GM12891 (cell line): ENCODE measurements around the gene SCN3A.

Source experiments
- PAX5 ChIP-seq: IDR thresholded peaks from 2 replicates; pipeline ENCODE4 v1.6.1; 2011; ENCODE audit warnings: low read length, moderate library complexity, mild to moderate bottlenecking; ENCODE audit not compliant: insufficient read depth, severe bottlenecking
- POLR2A ChIP-seq: IDR thresholded peaks from 2 replicates; pipeline ENCODE4 v1.6.1; 2011; ENCODE audit warnings: low read depth, low read length, control low read depth
- POLR2AphosphoS5 ChIP-seq: IDR thresholded peaks from 2 replicates; pipeline ENCODE4 v1.6.1; 2011; ENCODE audit warnings: low read depth, low read length, control low read depth
- POU2F2 ChIP-seq: IDR thresholded peaks from 2 replicates; pipeline ENCODE4 v1.6.1; 2011; ENCODE audit warnings: low read depth, mild to moderate bottlenecking, control low read depth, low read length, moderate library complexity
- SPI1 ChIP-seq: IDR thresholded peaks from 2 replicates; pipeline ENCODE4 v1.6.1; 2011; ENCODE audit warnings: low read depth, low read length, control low read depth
- TAF1 ChIP-seq: IDR thresholded peaks from 2 replicates; pipeline ENCODE4 v1.6.1; 2011; ENCODE audit warnings: low read depth, low read length, control low read depth

DNA sequence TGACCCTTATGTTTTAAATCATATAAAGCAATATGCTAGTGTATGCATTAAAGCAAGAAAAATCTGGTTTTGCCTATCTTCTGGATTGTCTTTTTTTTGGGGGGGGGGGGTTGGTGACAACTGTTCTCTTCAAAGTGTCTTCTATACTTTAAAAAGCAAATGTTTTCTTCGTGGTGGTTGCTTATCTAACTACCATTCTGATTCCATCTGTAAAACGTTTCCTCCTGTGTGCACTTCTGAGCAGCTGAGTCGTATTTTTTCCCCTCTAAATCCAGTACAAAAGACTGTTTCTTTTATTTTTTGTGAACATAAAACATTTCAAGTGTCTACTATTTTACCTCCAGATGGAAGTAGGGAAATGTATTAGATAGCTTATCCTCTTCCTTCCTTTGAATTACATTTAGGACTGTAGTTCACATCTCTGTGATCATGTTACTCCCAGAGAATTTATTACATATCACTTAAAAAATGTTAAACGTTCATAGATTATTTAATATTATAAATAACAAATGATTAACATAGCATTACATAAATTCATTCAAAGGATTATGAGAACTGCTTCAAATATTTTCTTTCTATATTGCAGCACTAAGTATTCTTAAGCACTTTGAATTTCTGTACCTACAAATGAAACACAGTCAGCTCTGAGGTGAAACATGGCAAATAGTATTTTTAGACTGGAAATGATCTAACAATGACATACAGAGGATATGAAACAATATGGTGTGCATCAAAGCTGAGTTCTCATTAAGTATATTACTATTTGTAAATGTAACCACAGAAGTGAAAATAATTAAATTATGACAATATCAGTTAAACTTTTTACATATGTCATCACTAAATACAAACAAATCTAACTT is 56.4 kb downstream of the SCN3A start:
- TF ChIP-seq POLR2A: no peak
- no peak for TF ChIP-seq POLR2AphosphoS5
- no peak for TF ChIP-seq TAF1
- no peak for TF ChIP-seq SPI1
- no peak for TF ChIP-seq PAX5
- no peak for TF ChIP-seq POU2F2
